Heart right ventricle (tissue), 16 donors: Measurements from ENCODE around the gene SERPINA1. TPM values are rescaled to one million over a fixed set of nuclear protein-coding genes. Genes with fewer than 3 reads are reported as not detected.

Source experiments
- ATAC-seq, 8 donors: fragments of 200-7000 bp; cut with Tn5 transposase; one replicate each; pipeline ENCODE4 v1.9.1; 2020; ENCODE audit warnings: mild to moderate bottlenecking in 8 of 8, moderate library complexity in 8 of 8, moderate number of reproducible peaks in 1 of 8
- DNase-seq, 2 donors: peaks; one replicate each; pipeline ENCODE4 v3.0.0-alpha.2; 2020
- H3K27ac ChIP-seq, 10 donors: fragments of 200-600 bp; sonication (generic) in 2 of 10; one replicate each; pipeline versions ENCODE4 v1.5.0 to v1.8.0; 2020 to 2022; ENCODE audit warnings: mild to moderate bottlenecking in 3 of 10
- H3K27me3 ChIP-seq, 7 donors: fragments of 200-600 bp; one replicate each; pipeline ENCODE4 v1.8.0; 2021 to 2022; ENCODE audit warnings: mild to moderate bottlenecking in 2 of 7
- H3K36me3 ChIP-seq, 9 donors: fragments of 200-600 bp; sonication (generic) in 1 of 9; one replicate each; pipeline versions ENCODE4 v1.5.0 to v1.8.0; 2020 to 2022; ENCODE audit warnings: mild to moderate bottlenecking in 2 of 9
- H3K4me1 ChIP-seq, 9 donors: fragments of 200-600 bp; sonication (generic) in 1 of 9; one replicate each; pipeline versions ENCODE4 v1.5.0 to v1.8.0; 2020 to 2022; ENCODE audit warnings: mild to moderate bottlenecking in 4 of 9
- H3K4me3 ChIP-seq, 10 donors: fragments of 200-600 bp; sonication (generic) in 2 of 10; one replicate each; pipeline versions ENCODE4 v1.5.0 to v1.8.0; 2020 to 2022; ENCODE audit warnings: mild to moderate bottlenecking in 7 of 10, moderate library complexity in 2 of 10
- H3K9me3 ChIP-seq, 11 donors: fragments of 200-600 bp in 10 of 11; sonication (generic) in 2 of 11; one replicate each; pipeline versions ENCODE4 v1.5.0 to v1.8.0; 2013 to 2022; ENCODE audit warnings: mild to moderate bottlenecking in 2 of 11, control low read depth in 1 of 11, moderate library complexity in 1 of 11
- CTCF ChIP-seq, 9 donors: fragments of 200-600 bp; sonication (generic) in 2 of 9; IDR thresholded peaks; one replicate each; pipeline versions ENCODE4 v1.5.0 to v1.8.0; 2021 to 2022; ENCODE audit warnings: antibody characterized with exemption in 9 of 9, mild to moderate bottlenecking in 5 of 9, moderate library complexity in 1 of 9
- WGBS, 2 donors: extraction: QIAGEN DNeasy Blood & Tissue Kit; methylation state at CpG; one replicate each; pipeline ENCODE4 v1.1.7; 2013; ENCODE audit warnings: inconsistent platforms in 1 of 2; 5-methylcytosine and 5-hydroxymethylcytosine counted together
- intact Hi-C, 10 donors: fragments of 100-400 bp; cut with DNase I; formaldehyde crosslinking; loops; one replicate each; pipeline versions ENCODE4 v1.11.1 to v1.14.2; 2022
- polyA plus RNA-seq, 2 donors: library from polyadenylated mRNA; stranded (reverse); fragments of 200-250 nt; gene quantifications; one replicate each; pipeline ENCODE4 v1.2.3, GENCODE V29; 2013
- total RNA-seq, 10 donors: library from RNA; stranded (reverse); fragmentation: NEBNext Ultra II Directional in 3 of 10; extraction: Animal tissue kit (Norgen Biotek cat#: 25700) in 3 of 10; gene quantifications; one replicate each; pipeline versions ENCODE4 v1.2.1 to v1.2.4, GENCODE V29; 2021 to 2023
- donor health status: Arrhythmogenic right ventricular cardiomyopathy.
- donor health status: ischemic (EF 13 %, LVEDD 7.1; RV severe dilation, severe dysfunction).
- donor health status: healthy with polysubstance abuse.
- donor health status: DM: no; HTN: yes; CAD: no.
- donor health status: DM: no; HTN: no; CAD: no.
- donor health status: ischemic (EF 25% LVEDD 6.9; RV normal size, moderate dysfunction).
- donor health status: ischemic (EF 25% LVEDD 5.7; RV mildly dilated, moderate dysfunction).
- donor health status: healthy.
- donor health status: DM: yes; HTN: yes; CAD: no.
- donor health status: Ischemic cardiomyopathy.
- donor health status: ischemic (EF 35%, LVEDD 5.7; RV mildly dilated, moderate dysfunction).
- donor health status: nonischemic (EF 11% LVEDD 7.7; RV severe dilation, severe dysfunction).
- donor health status: DM: yes; HTN: yes; CAD: no.
- donor health status: PGD.
- donor health status: ischemic (EF 29% LVEDD 5.4; RV normal size, mild dysfunction).
- donor health status: nonischemic (EF 23%, LVEDD 6.1; RV moderate dilation, normal function).

SERPINA1 gene
- total and polyA plus RNA-seq, 12 donors = 1.1 to 38.3 (median 3.8) TPM

GRCh38 chr14:94330857-94331256 is 57.5 kb downstream of the SERPINA1 start:
- Histone ChIP-seq H3K4me3 (no peak overlapping the region), H3K27me3 (peaks cover 0 to 8% (median 6%) of the 10 kb centered on the region in 7 donors), H3K4me1 (no peaks in the 10 kb centered on the region), H3K9me3 (peaks cover 0 to 6% (median 0%) of the 10 kb centered on the region in 11 donors), H3K27ac (no peak overlapping the region), H3K36me3 (no peaks in the 10 kb centered on the region)
- intact Hi-C loops = no loop called here
- no peak for TF ChIP-seq CTCF (IDR thresholded peaks at IDR 0.05)
- no peak for DNase-seq
- 47 to 73% methylated on average over 2 of the region's 2 CpGs for WGBS, 2 donors
- peak in 1 of 8 donors; percentile 23 for ATAC-seq

DNA sequence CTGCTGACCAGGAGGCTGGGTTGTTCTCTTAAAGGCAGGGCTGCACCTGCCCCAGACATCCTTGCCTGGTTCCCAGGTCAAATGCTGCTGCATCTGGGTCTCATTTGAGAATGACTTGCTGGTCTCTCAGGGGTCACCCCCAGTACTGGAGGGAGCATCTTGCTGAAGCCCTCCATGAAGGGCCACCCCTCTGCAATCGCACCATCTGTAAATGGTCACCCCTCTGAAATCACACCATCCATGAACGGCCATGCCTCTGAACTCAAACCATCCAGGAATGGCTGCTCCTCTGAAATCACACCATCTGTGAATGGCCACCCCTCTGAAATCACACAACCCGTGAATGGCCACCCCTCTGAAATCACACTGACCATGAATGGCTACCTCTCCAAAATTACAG is 58.0 kb downstream of the SERPINA1 start:
- TF ChIP-seq CTCF (IDR thresholded peaks at IDR 0.05) = no peak
- no peaks in the 10 kb centered on the region for H3K36me3 ChIP-seq
- no peaks in the 10 kb centered on the region for H3K4me1 ChIP-seq
- no peak for DNase-seq
- intact Hi-C loops = no loop called here
- peaks cover 0 to 6% (median 0%) of the 10 kb centered on the region in 11 donors for H3K9me3 ChIP-seq
- ATAC-seq = no peak
- peaks cover 0 to 8% (median 4%) of the 10 kb centered on the region in 7 donors for H3K27me3 ChIP-seq
- 77 to 79% methylated on average over 3 of the region's 3 CpGs for WGBS, 2 donors
- no peak overlapping the region for H3K4me3 ChIP-seq
- no peak overlapping the region for H3K27ac ChIP-seq

GRCh38 chr14:94329857-94330256 is 58.5 kb downstream of the SERPINA1 start:
- Histone ChIP-seq H3K27me3 (peaks cover 0 to 8% (median 4%) of the 10 kb centered on the region in 7 donors), H3K36me3 (no peaks in the 10 kb centered on the region), H3K9me3 (peaks cover 0 to 6% (median 0%) of the 10 kb centered on the region in 11 donors), H3K27ac (no peak overlapping the region), H3K4me3 (no peak overlapping the region), H3K4me1 (no peaks in the 10 kb centered on the region)
- intact Hi-C loops = no loop called here
- 84 to 89% methylated on average over 4 of the region's 4 CpGs for WGBS, 2 donors
- no peak for TF ChIP-seq CTCF (IDR thresholded peaks at IDR 0.05)
- DNase-seq (no peak), ATAC-seq (no peak)

DNA sequence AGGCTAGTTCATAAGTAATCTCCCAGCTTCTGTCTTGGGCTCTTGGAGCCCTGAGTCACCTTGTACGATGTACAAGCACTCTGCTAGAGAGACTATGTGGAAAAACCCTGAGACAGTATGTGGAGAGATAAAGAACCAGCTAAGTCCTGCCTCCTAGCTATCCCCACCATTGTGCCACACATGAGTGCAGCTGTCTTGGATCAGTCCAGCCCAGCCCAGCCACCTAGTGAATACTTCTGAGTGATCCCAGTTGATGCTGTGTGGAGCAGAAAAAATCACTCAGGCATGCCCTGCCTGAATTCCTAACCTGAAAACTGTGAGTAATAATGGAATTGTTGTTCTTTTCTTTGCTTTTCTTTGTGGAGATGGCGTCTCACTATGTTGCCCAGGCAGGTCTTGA is 60.2 kb downstream of the SERPINA1 start:
- WGBS, 2 donors = 74 to 75% methylated on average over 2 of the region's 2 CpGs
- Histone ChIP-seq H3K4me1 (no peaks in the 10 kb centered on the region), H3K36me3 (no peaks in the 10 kb centered on the region), H3K27me3 (peaks cover 0 to 9% (median 0%) of the 10 kb centered on the region in 7 donors), H3K27ac (no peak overlapping the region), H3K9me3 (peaks cover 0 to 6% (median 0%) of the 10 kb centered on the region in 11 donors), H3K4me3 (no peak overlapping the region)
- TF ChIP-seq CTCF (IDR thresholded peaks at IDR 0.05) = no peak
- no peak for DNase-seq
- ATAC-seq = no peak
- intact Hi-C loops = no loop called here

Other genes with a start within 250 kb of the SERPINA1 start
- gene PPP4R4, start 214.3 kb downstream of the SERPINA1 start, total RNA-seq = under 1 TPM in 5 of 10 donors, not detected in 5; 0.13 to 0.46 (median 0.31) TPM
- under 1 TPM; 0.22 to 0.94 TPM for gene PPP4R4, start 214.3 kb downstream of the SERPINA1 start, polyA plus RNA-seq
- not detected for gene SERPINA10, start 95.3 kb downstream of the SERPINA1 start, total RNA-seq
- gene SERPINA10, start 95.3 kb downstream of the SERPINA1 start, polyA plus RNA-seq = not detected
- gene SERPINA6, start 65.3 kb downstream of the SERPINA1 start, total RNA-seq = not detected
- not detected for gene SERPINA6, start 65.3 kb downstream of the SERPINA1 start, polyA plus RNA-seq
- gene SERPINA2, start 21.9 kb downstream of the SERPINA1 start, total RNA-seq = not detected
- gene SERPINA2, start 21.9 kb downstream of the SERPINA1 start, polyA plus RNA-seq = not detected
- gene SERPINA11, start 64.2 kb upstream of the SERPINA1 start, total RNA-seq = not detected
- gene SERPINA11, start 64.2 kb upstream of the SERPINA1 start, polyA plus RNA-seq = not detected
- not detected for gene SERPINA9, start 87.6 kb upstream of the SERPINA1 start, total RNA-seq
- not detected for gene SERPINA9, start 87.6 kb upstream of the SERPINA1 start, polyA plus RNA-seq
- not detected for gene SERPINA12, start 120.9 kb upstream of the SERPINA1 start, total RNA-seq
- not detected for gene SERPINA12, start 120.9 kb upstream of the SERPINA1 start, polyA plus RNA-seq
- gene SERPINA4, start 172.8 kb upstream of the SERPINA1 start, total RNA-seq = not detected
- gene SERPINA4, start 172.8 kb upstream of the SERPINA1 start, polyA plus RNA-seq = not detected
- 1 to 10 TPM in 5 of 10 donors, under 1 TPM in 5; 0.28 to 3.9 (median 0.98) TPM for gene SERPINA5, start 192.8 kb upstream of the SERPINA1 start, total RNA-seq
- gene SERPINA5, start 192.8 kb upstream of the SERPINA1 start, polyA plus RNA-seq = 1 to 10 TPM; 2.0 to 4.9 TPM
- gene SERPINA3, start 223.8 kb upstream of the SERPINA1 start, total RNA-seq = 100 to 1,000 TPM in 1 of 10 donors, 10 to 100 TPM in 3, 1 to 10 TPM in 6; 1.0 to 163 (median 6.3) TPM
- 100 to 1,000 TPM in 1 of 2 donors, 10 to 100 TPM in 1; 28.2 to 408 TPM for gene SERPINA3, start 223.8 kb upstream of the SERPINA1 start, polyA plus RNA-seq